Measurements from ENCODE around the gene PDGFD.

DNA sequence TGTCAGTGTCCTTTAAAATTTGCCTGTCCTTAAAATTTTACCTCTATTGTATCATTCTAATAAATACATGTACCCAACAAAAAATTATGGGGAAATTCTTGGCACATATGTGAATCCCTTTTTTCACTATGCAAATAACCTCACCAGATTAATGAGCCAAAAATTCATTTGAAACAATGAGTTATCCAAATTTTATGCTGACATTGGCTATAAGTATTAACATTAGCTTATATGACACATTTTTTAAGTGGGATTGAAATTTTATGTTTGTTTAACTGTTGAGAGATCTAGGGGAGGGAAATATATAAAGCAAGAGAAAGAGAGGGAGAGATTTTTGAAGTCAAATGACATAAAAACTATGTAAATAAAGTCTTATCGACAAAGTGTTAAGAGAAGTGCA is 11.8 kb upstream of the PDGFD start:
- TF ChIP-seq POLR2A (IDR thresholded peaks at IDR 0.05; ENCODE audit: low read depth, low read length) (no peak), POLR2AphosphoS5 (IDR thresholded peaks at IDR 0.05; ENCODE audit: low read depth, low read length) (no peak), TAF1 (IDR thresholded peaks at IDR 0.05; ENCODE audit: borderline replicate concordance, low read depth, low read length) (no peak)

Data from GM12892 (cell line).